Umbilical cord (tissue), 2 donors: Measurements from ENCODE around the gene PORCN. TPM values are rescaled to one million over a fixed set of nuclear protein-coding genes. Genes with fewer than 3 reads are reported as not detected.
A peak's percentile ranks its signal among the peaks of the same experiment; 100 is the strongest.

ENCODE experiments used
- DNase-seq: peaks from one replicate; pipeline ENCODE4 v3.0.0-alpha.2; 2015; ENCODE audit warnings: low spot score
- total RNA-seq: library from RNA; depleted of rRNA; stranded (reverse); fragments of >200 nt; gene quantifications from one replicate; pipeline ENCODE4 v1.2.3, GENCODE V29; 2014; ENCODE audit warnings: low replicate concordance; ENCODE audit not compliant: insufficient read depth

The PORCN gene
- total RNA-seq = 1.7 TPM

- peak; percentile 75 for DNase-seq
Measured at GRCh38 chrX:48508400-48509244, at the start of gene PORCN. PORCN (plus strand) TSS chrX:48508992; CDS start chrX:48509821, 829 bp downstream.

- no peak for DNase-seq
Measured at GRCh38 chrX:48459483-48459882, 49.3 kb upstream of the PORCN start.

- no peak for DNase-seq
Measured at GRCh38 chrX:48460031-48460430, 48.8 kb upstream of the PORCN start.

GRCh38 chrX:48460606-48461005 lies 48.2 kb upstream of the PORCN start:
- no peak for DNase-seq

GRCh38 chrX:48461830-48462229 lies 47.0 kb upstream of the PORCN start:
- DNase-seq = no peak

GRCh38 chrX:48465336-48465933 lies 43.4 kb upstream of the PORCN start:
- DNase-seq = peak; percentile 18

GRCh38 chrX:48466696-48467095 lies 42.1 kb upstream of the PORCN start:
- DNase-seq = no peak

GRCh38 chrX:48467281-48467761 lies 41.5 kb upstream of the PORCN start:
- peak; percentile 15 for DNase-seq

GRCh38 chrX:48468247-48468671 lies 40.5 kb upstream of the PORCN start:
- DNase-seq = no peak

GRCh38 chrX:48468693-48469691 lies 39.8 kb upstream of the PORCN start:
- DNase-seq = peak; percentile 1

GRCh38 chrX:48470110-48470832 lies 38.5 kb upstream of the PORCN start, which contains the start of gene SLC38A5:
SLC38A5 (minus strand) TSS chrX:48470260; CDS start chrX:48467924, 2,336 bp downstream.
- no peak for DNase-seq

- no peak for DNase-seq
Measured at GRCh38 chrX:48470833-48471118, 38.0 kb upstream of the PORCN start.

- peak; percentile 39 for DNase-seq
Measured at GRCh38 chrX:48471504-48471903, 37.3 kb upstream of the PORCN start.

GRCh38 chrX:48472225-48472624 lies 36.6 kb upstream of the PORCN start:
- DNase-seq = no peak

GRCh38 chrX:48472851-48473703 lies 35.7 kb upstream of the PORCN start:
- DNase-seq = no peak

GRCh38 chrX:48473704-48473990 lies 35.1 kb upstream of the PORCN start:
- no peak for DNase-seq

GRCh38 chrX:48474127-48474526 lies 34.7 kb upstream of the PORCN start:
- no peak for DNase-seq

GRCh38 chrX:48474581-48474980 lies 34.2 kb upstream of the PORCN start:
- no peak for DNase-seq

- DNase-seq = no peak
Measured at GRCh38 chrX:48475296-48475695, 33.5 kb upstream of the PORCN start.
